ENCODE measurements around the gene VPS8. TPM values are rescaled to one million over a fixed set of nuclear protein-coding genes. Genes with fewer than 3 reads are reported as not detected.

VPS8 gene
- total and polyA plus RNA-seq, 2 donors (not counting 1 experiment from before 2014, with no cell fraction given): 24.9 to 99.4 TPM

- Histone ChIP-seq H3K27me3 (ENCODE audit: control insufficient read depth, insufficient read depth, low read length) (no peaks in the 10 kb centered on the region), H2AFZ (ENCODE audit: low read length) (no peak overlapping the region), H3K79me2 (ENCODE audit: control insufficient read depth, insufficient read depth, low read length) (no peaks in the 10 kb centered on the region), H3K36me3 (ENCODE audit: control insufficient read depth, insufficient read depth, low read length) (no peaks in the 10 kb centered on the region), H3K27ac (ENCODE audit: insufficient read depth, low read length) (no peak overlapping the region), H3K4me3 (replicated peaks in 1 of 4; ENCODE audit: control extremely low read depth in 1 of 4, insufficient read depth in 1 of 4, low read depth in 3 of 4, low read length in 4 of 4) (no peak overlapping the region), H4K20me1 (ENCODE audit: control insufficient read depth, extremely low read depth, insufficient read depth, low read length) (no peaks in the 10 kb centered on the region), H3K4me2 (ENCODE audit: extremely low read depth, insufficient read depth, low read length) (no peak overlapping the region), H3K4me1 (ENCODE audit: control insufficient read depth, extremely low read depth, insufficient read depth, low read length) (peaks cover 4% of the 10 kb centered on the region), H3K9me3 (ENCODE audit: control insufficient read depth, insufficient read depth, low read depth, low read length) (no peaks in the 10 kb centered on the region), H3K9ac (ENCODE audit: insufficient read depth, low read length) (no peak overlapping the region)
- no peak for TF ChIP-seq EZH2 (IDR thresholded peaks at IDR 0.05; ENCODE audit: low read length, missing control alignments)
- no peak for TF ChIP-seq CTCF (conservative IDR thresholded peaks at IDR 0.05 in 1 of 2, IDR thresholded peaks at IDR 0.05 in 1 of 2; ENCODE audit: low read depth in 1 of 2, low read length in 2 of 2)
- DNase-seq (ENCODE audit: low read depth in 2 of 2): peak in 1 of 2 donors; percentile 62
These were observed 230.5 kb downstream of the VPS8 start for GRCh38 chr3:185042312-185043050.

- H3K36me3 ChIP-seq (ENCODE audit: control insufficient read depth, insufficient read depth, low read length): no peaks in the 10 kb centered on the region
- no peaks in the 10 kb centered on the region for H3K9me3 ChIP-seq (ENCODE audit: control insufficient read depth, insufficient read depth, low read depth, low read length)
- H3K27ac ChIP-seq (ENCODE audit: insufficient read depth, low read length): no peak overlapping the region
- H3K4me2 ChIP-seq (ENCODE audit: extremely low read depth, insufficient read depth, low read length): no peak overlapping the region
- H4K20me1 ChIP-seq (ENCODE audit: control insufficient read depth, extremely low read depth, insufficient read depth, low read length): no peaks in the 10 kb centered on the region
- no peak for DNase-seq (ENCODE audit: low read depth in 2 of 2)
- no peaks in the 10 kb centered on the region for H3K27me3 ChIP-seq (ENCODE audit: control insufficient read depth, insufficient read depth, low read length)
- peaks cover 4% of the 10 kb centered on the region for H3K4me1 ChIP-seq (ENCODE audit: control insufficient read depth, extremely low read depth, insufficient read depth, low read length)
- TF ChIP-seq CTCF (conservative IDR thresholded peaks at IDR 0.05 in 1 of 2, IDR thresholded peaks at IDR 0.05 in 1 of 2; ENCODE audit: low read depth in 1 of 2, low read length in 2 of 2) (no peak), EZH2 (IDR thresholded peaks at IDR 0.05; ENCODE audit: low read length, missing control alignments) (no peak)
- no peak overlapping the region for H3K4me3 ChIP-seq (replicated peaks in 1 of 4; ENCODE audit: control extremely low read depth in 1 of 4, insufficient read depth in 1 of 4, low read depth in 3 of 4, low read length in 4 of 4)
- no peaks in the 10 kb centered on the region for H3K79me2 ChIP-seq (ENCODE audit: control insufficient read depth, insufficient read depth, low read length)
- no peak overlapping the region for H2AFZ ChIP-seq (ENCODE audit: low read length)
- no peak overlapping the region for H3K9ac ChIP-seq (ENCODE audit: insufficient read depth, low read length)
These were observed 234.2 kb downstream of the VPS8 start for GRCh38 chr3:185046164-185046515.

- Histone ChIP-seq H3K9ac (ENCODE audit: insufficient read depth, low read length) (no peak overlapping the region), H3K79me2 (ENCODE audit: control insufficient read depth, insufficient read depth, low read length) (no peaks in the 10 kb centered on the region), H3K36me3 (ENCODE audit: control insufficient read depth, insufficient read depth, low read length) (no peaks in the 10 kb centered on the region), H2AFZ (ENCODE audit: low read length) (no peak overlapping the region), H3K27ac (ENCODE audit: insufficient read depth, low read length) (no peak overlapping the region), H3K27me3 (ENCODE audit: control insufficient read depth, insufficient read depth, low read length) (no peaks in the 10 kb centered on the region), H3K4me2 (ENCODE audit: extremely low read depth, insufficient read depth, low read length) (no peak overlapping the region), H3K4me3 (replicated peaks in 1 of 4; ENCODE audit: control extremely low read depth in 1 of 4, insufficient read depth in 1 of 4, low read depth in 3 of 4, low read length in 4 of 4) (no peak overlapping the region), H3K4me1 (ENCODE audit: control insufficient read depth, extremely low read depth, insufficient read depth, low read length) (peaks cover 4% of the 10 kb centered on the region), H3K9me3 (ENCODE audit: control insufficient read depth, insufficient read depth, low read depth, low read length) (no peaks in the 10 kb centered on the region), H4K20me1 (ENCODE audit: control insufficient read depth, extremely low read depth, insufficient read depth, low read length) (no peaks in the 10 kb centered on the region)
- no peak for TF ChIP-seq EZH2 (IDR thresholded peaks at IDR 0.05; ENCODE audit: low read length, missing control alignments)
- no peak for TF ChIP-seq CTCF (conservative IDR thresholded peaks at IDR 0.05 in 1 of 2, IDR thresholded peaks at IDR 0.05 in 1 of 2; ENCODE audit: low read depth in 1 of 2, low read length in 2 of 2)
- DNase-seq (ENCODE audit: low read depth in 2 of 2): no peak
These were observed 234.6 kb downstream of the VPS8 start for GRCh38 chr3:185046603-185047002.
